ENCODE measurements around the gene KCNK16.

DNA sequence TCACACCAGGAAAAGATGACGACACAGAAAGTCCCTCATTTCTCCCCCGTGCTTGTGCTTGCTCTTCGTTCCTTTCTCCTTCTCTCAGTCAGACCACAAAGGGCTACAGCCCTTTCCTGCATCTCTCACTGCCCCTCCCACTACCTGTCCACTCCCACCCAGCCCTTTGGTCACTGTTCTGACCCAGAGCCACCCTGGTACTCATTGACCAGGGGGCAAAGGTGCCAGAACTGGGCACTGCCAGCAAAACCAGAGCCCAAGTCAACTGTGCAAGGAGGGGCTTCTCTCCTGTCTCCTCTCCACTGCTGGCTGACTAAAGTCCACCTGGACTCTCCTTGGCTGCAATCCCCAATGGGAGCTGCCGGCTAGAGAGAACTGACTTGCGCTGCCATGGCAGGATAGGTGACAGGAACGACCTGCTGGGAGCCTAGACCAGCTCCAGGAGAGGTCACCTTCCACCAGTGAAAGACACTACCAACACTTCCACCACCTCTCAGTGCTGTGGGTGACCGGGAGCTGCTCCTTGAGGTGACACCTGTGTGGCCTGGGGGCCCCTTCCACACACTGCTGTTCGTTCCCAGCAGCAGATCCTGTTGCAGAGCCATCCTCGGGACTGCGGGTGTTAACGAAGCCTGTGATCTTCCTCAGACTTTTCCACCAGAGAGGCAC lies 41.1 kb downstream of the KCNK16 start:
- TF ChIP-seq EZH2 (IDR thresholded peaks at IDR 0.05; ENCODE audit: insufficient read depth, poor library complexity, severe bottlenecking) (no peak), EZH2phosphoT487 (IDR thresholded peaks at IDR 0.05; ENCODE audit: insufficient read depth, low read depth) (no peak)

Measured in GM23248 (cell line).